Skeletal muscle satellite cell (primary cell): ENCODE data around the gene ROPN1L.

Experiments
- H3K27me3 ChIP-seq: 2 replicates; pipeline ENCODE4 v1.7.0; 2013; ENCODE audit warnings: low read length; ENCODE audit not compliant: control insufficient read depth, insufficient read depth
- H3K36me3 ChIP-seq: 2 replicates; pipeline ENCODE4 v1.7.0; 2013; ENCODE audit warnings: mild to moderate bottlenecking, control low read depth, low read length; ENCODE audit not compliant: insufficient read depth
- H3K4me1 ChIP-seq: 2 replicates; pipeline ENCODE4 v1.7.0; 2013; ENCODE audit warnings: low read length; ENCODE audit not compliant: control insufficient read depth, insufficient read depth
- H3K4me2 ChIP-seq: 2 replicates; pipeline ENCODE4 v1.7.0; 2013; ENCODE audit warnings: mild to moderate bottlenecking, low read length
- H3K4me3 ChIP-seq: 2 replicates; pipeline ENCODE4 v1.7.0; 2013; ENCODE audit warnings: low read length
- H3K9ac ChIP-seq: 2 replicates; pipeline ENCODE4 v1.7.0; 2013; ENCODE audit warnings: mild to moderate bottlenecking, low read depth, low read length, moderate library complexity
- H3K9me3 ChIP-seq: replicated peaks from 2 replicates; pipeline ENCODE4 v1.7.0; 2013; ENCODE audit warnings: mild to moderate bottlenecking, control low read depth, low read length

The ROPN1L gene

DNA sequence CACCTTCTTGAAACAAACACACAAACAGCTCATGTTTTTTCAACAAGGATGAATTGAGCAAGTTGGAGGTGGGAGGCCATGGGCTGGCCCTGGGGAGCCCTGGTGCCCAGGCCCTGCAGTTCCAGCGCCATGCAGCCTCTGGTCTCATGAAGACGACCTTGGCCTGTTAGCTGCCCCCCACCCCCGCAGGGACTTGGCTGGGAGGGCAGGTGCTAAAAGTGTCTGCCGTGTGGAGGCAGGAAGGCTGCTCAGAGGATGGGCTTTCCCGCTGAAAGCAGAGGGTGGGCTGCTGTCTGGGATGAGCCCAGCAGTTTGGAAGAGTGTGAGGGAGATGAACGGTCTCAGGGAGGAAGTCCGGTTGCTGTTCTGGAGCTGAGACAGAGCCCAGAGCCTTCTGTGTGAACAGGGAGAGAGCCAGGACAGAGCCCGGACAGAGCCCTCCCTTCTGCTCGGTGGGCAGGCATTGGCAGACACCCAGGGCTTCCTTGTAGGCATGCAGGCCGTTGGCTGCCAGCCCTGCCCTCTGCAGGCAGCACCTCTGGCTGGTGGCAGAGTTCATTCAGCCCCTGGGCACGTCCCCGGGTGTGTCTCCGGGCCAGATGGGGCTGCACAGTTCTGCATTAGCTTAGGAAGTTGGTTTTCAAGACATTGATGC lies 18.7 kb downstream of the ROPN1L start:
- Histone ChIP-seq H3K9ac (no peak overlapping the region), H3K27me3 (peaks cover 8% of the 10 kb centered on the region), H3K4me3 (no peak overlapping the region), H3K9me3 (no peaks in the 10 kb centered on the region), H3K36me3 (no peaks in the 10 kb centered on the region), H3K4me1 (peaks cover 16% of the 10 kb centered on the region), H3K4me2 (no peak overlapping the region)

GRCh38 chr5:10461041-10461440 lies 19.4 kb downstream of the ROPN1L start:
- Histone ChIP-seq H3K36me3 (no peaks in the 10 kb centered on the region), H3K4me2 (no peak overlapping the region), H3K4me1 (peaks cover 15% of the 10 kb centered on the region), H3K4me3 (no peak overlapping the region), H3K9me3 (no peaks in the 10 kb centered on the region), H3K27me3 (peaks cover 8% of the 10 kb centered on the region), H3K9ac (no peak overlapping the region)

GRCh38 chr5:10461904-10462555 lies 20.4 kb downstream of the ROPN1L start:
- no peak overlapping the region for H3K4me2 ChIP-seq
- H3K36me3 ChIP-seq = no peaks in the 10 kb centered on the region
- no peak overlapping the region for H3K9ac ChIP-seq

GRCh38 chr5:10463566-10463965 lies 21.9 kb downstream of the ROPN1L start:
- no peak overlapping the region for H3K4me3 ChIP-seq
- no peaks in the 10 kb centered on the region for H3K36me3 ChIP-seq

More at GRCh38 chr5:10461904-10462555, 20.4 kb downstream of the ROPN1L start:
- peaks cover 8% of the 10 kb centered on the region for H3K27me3 ChIP-seq
- no peaks in the 10 kb centered on the region for H3K9me3 ChIP-seq
- H3K4me1 ChIP-seq = peaks cover 9% of the 10 kb centered on the region
- H3K4me3 ChIP-seq = no peak overlapping the region

GRCh38 chr5:10464173-10464572 lies 22.5 kb downstream of the ROPN1L start:
- H3K27me3 ChIP-seq = peaks cover 8% of the 10 kb centered on the region
- H3K4me2 ChIP-seq = no peak overlapping the region
- H3K4me1 ChIP-seq = peaks cover 20% of the 10 kb centered on the region
- H3K9ac ChIP-seq = no peak overlapping the region
- H3K36me3 ChIP-seq = no peaks in the 10 kb centered on the region
- H3K9me3 ChIP-seq = no peaks in the 10 kb centered on the region
- H3K4me3 ChIP-seq = no peak overlapping the region

More at GRCh38 chr5:10463566-10463965, 21.9 kb downstream of the ROPN1L start:
- Histone ChIP-seq H3K9me3 (no peaks in the 10 kb centered on the region), H3K27me3 (peaks cover 8% of the 10 kb centered on the region), H3K4me2 (no peak overlapping the region), H3K4me1 (peaks cover 19% of the 10 kb centered on the region), H3K9ac (no peak overlapping the region)

GRCh38 chr5:10465726-10466125 lies 24.0 kb downstream of the ROPN1L start:
- Histone ChIP-seq H3K36me3 (no peaks in the 10 kb centered on the region), H3K9me3 (no peaks in the 10 kb centered on the region), H3K9ac (no peak overlapping the region), H3K4me2 (no peak overlapping the region), H3K4me1 (peaks cover 20% of the 10 kb centered on the region), H3K4me3 (no peak overlapping the region), H3K27me3 (peaks cover 8% of the 10 kb centered on the region)

GRCh38 chr5:10466446-10467073 lies 24.9 kb downstream of the ROPN1L start:
- Histone ChIP-seq H3K4me2 (no peak overlapping the region), H3K27me3 (peaks cover 8% of the 10 kb centered on the region), H3K36me3 (no peaks in the 10 kb centered on the region), H3K4me3 (no peak overlapping the region), H3K9me3 (no peaks in the 10 kb centered on the region), H3K4me1 (peaks cover 20% of the 10 kb centered on the region), H3K9ac (no peak overlapping the region)

GRCh38 chr5:10467281-10468198 lies 25.9 kb downstream of the ROPN1L start:
- Histone ChIP-seq H3K9me3 (no peaks in the 10 kb centered on the region), H3K4me2 (peak overlapping the region; percentile 40), H3K36me3 (no peaks in the 10 kb centered on the region), H3K9ac (no peak overlapping the region), H3K4me1 (peaks cover 20% of the 10 kb centered on the region), H3K4me3 (no peak overlapping the region), H3K27me3 (peaks cover 8% of the 10 kb centered on the region)

DNA sequence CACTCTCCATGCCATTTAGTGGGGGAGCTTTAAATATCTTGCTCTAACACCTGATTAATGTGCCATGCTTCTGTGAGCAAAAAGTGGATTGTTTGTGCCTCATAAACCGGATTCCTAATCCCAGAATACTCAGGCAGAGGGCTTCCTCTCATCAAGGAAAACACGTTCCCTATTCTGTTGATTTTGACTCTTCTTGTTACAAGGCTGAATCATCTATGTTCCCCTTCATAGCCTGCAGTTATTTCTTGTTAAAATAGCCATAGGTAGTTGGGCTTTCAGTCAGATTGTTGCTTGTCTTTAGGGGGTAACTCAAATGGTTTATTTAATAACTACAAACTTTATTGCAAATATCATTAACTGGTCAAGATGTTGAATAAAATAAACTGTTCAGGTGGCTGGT lies 26.6 kb downstream of the ROPN1L start:
- no peak overlapping the region for H3K4me3 ChIP-seq
- no peak overlapping the region for H3K4me2 ChIP-seq
- H3K27me3 ChIP-seq = peaks cover 12% of the 10 kb centered on the region
- H3K9ac ChIP-seq = no peak overlapping the region
- peaks cover 20% of the 10 kb centered on the region for H3K4me1 ChIP-seq
- no peaks in the 10 kb centered on the region for H3K9me3 ChIP-seq
- no peaks in the 10 kb centered on the region for H3K36me3 ChIP-seq

- H3K4me2 ChIP-seq = no peak overlapping the region
- peaks cover 8% of the 10 kb centered on the region for H3K27me3 ChIP-seq
- no peaks in the 10 kb centered on the region for H3K9me3 ChIP-seq
- H3K9ac ChIP-seq = peak overlapping the region; percentile 49
- H3K4me1 ChIP-seq = peaks cover 20% of the 10 kb centered on the region
- H3K36me3 ChIP-seq = no peaks in the 10 kb centered on the region
- no peak overlapping the region for H3K4me3 ChIP-seq
These were observed 27.8 kb downstream of the ROPN1L start for GRCh38 chr5:10469253-10470050.
